Measurements from ENCODE around the gene CLPTM1L. TPM values are rescaled to one million over a fixed set of nuclear protein-coding genes. Genes with fewer than 3 reads are reported as not detected.

CLPTM1L gene
- total and polyA plus RNA-seq, 9 of the 15 experiments (the other 6 are each of a cell fraction or from before 2014, with no cell fraction given): 3.5 to 217 (median 177) TPM

- ChIA-PET CTCF (ENCODE audit: low intra/inter-chr PET ratio) (no interaction called here), POLR2A (interaction anchor here (1.1 to 4.6 kb wide), 2 partner anchors 9 kb away, joined by 4 to 32 read pairs; no protein-coding TSS in a partner anchor)
- Histone ChIP-seq H3K4me2 (ENCODE audit: insufficient read depth, low read length) (no peak overlapping the region), H3K9me3 (replicated peaks; ENCODE audit: control insufficient read depth, insufficient read depth, low read depth, low read length) (no peaks in the 10 kb centered on the region), H3K27me3 (ENCODE audit: control insufficient read depth in 2 of 2, insufficient read depth in 2 of 2, low read length in 2 of 2) (peaks cover 4 to 19% of the 10 kb centered on the region in 2 experiments; a peak in 3 of 5 replicates), H3K79me2 (ENCODE audit: control insufficient read depth, insufficient read depth, low read length) (no peaks in the 10 kb centered on the region), H2AFZ (ENCODE audit: low read depth, low read length) (no peak overlapping the region), H3K9me1 (ENCODE audit: control insufficient read depth, insufficient read depth, low read length) (no peaks in the 10 kb centered on the region), H4K20me1 (replicated peaks; ENCODE audit: control insufficient read depth, insufficient read depth, low read length) (peaks cover 6% of the 10 kb centered on the region; the same call in 1 of the 2 replicates), H3K27ac (ENCODE audit: extremely low read depth, low read depth, low read length) (no peak overlapping the region), H3K4me1 (replicated peaks in 1 of 2; ENCODE audit: control insufficient read depth in 2 of 2, insufficient read depth in 2 of 2, low read length in 2 of 2) (peaks cover 13 to 51% of the 10 kb centered on the region in 2 experiments; a peak in 4 of 5 replicates), H3K4me3 (no peak overlapping the region), H3K36me3 (ENCODE audit: control insufficient read depth, insufficient read depth, low read length) (peaks cover 54% of the 10 kb centered on the region; the same call in 2 of the 3 replicates), H3K9ac (ENCODE audit: insufficient read depth in 1 of 2, low read depth in 2 of 2, low read length in 2 of 2) (no peak overlapping the region)
- FAIRE-seq: no peak
- intact Hi-C loops (cut with micrococcal nuclease): no loop called here
- DNase-seq (ENCODE audit: extremely low read depth in 1 of 4, low spot score in 3 of 4): no peak
- TF ChIP-seq ZNF134 (CRISPR knock-in tag; conservative IDR thresholded peaks at IDR 0.05): no peak
- TF ChIP-seq MCM5 (IDR thresholded peaks at IDR 0.05; ENCODE audit: low read depth): no peak
- no peak for TF ChIP-seq JUND (IDR thresholded peaks at IDR 0.05; ENCODE audit: borderline replicate concordance, low read depth, low read length)
- no peak for TF ChIP-seq JUND (tag; IDR thresholded peaks at IDR 0.05; ENCODE audit: borderline replicate concordance, low read depth, low read length)
- no peak for TF ChIP-seq NFE2L1 (tag; IDR thresholded peaks at IDR 0.05; ENCODE audit: borderline replicate concordance, low read depth)
- no peak for TF ChIP-seq FIP1L1 (IDR thresholded peaks at IDR 0.05; ENCODE audit: low read depth, low read length, poor library complexity, severe bottlenecking)
- WGBS (ENCODE audit: insufficient coverage, low coverage, missing lambda C conversion rate): 91% methylated on average over 26 of the region's 26 CpGs
- in situ Hi-C loops (cut with MboI): no loop called here
- BruUV-seq (replicated peaks): TSS peak; percentile 55
- no peak for ATAC-seq
These were observed 26.9 kb downstream of the CLPTM1L start for GRCh38 chr5:1317921-1318565.

All from K562 (cell line).